Fibroblast of the conjunctiva (primary cell): Measurements from ENCODE around the gene SP5.
"Not testable (repeated sequence)": the region's sequence is repeated elsewhere in the genome, so short reads cannot be mapped to it uniquely, and the experiment has no call there.

Experiments used
- DNase-seq: peaks from one replicate; pipeline ENCODE4 v3.0.0-alpha.2; 2010; ENCODE audit warnings: low read depth

The SP5 gene

GRCh38 chr2:170715062-170715931, at the start of gene SP5:
TSS of gene SP5 (plus strand) at chr2:170715337. CDS start at chr2:170715513, 176 bp downstream.
- no peak for DNase-seq

- DNase-seq: no peak
These were observed 49.4 kb upstream of the SP5 start for GRCh38 chr2:170665743-170666142.

GRCh38 chr2:170669909-170670308, 45.2 kb upstream of the SP5 start:
- no peak for DNase-seq

GRCh38 chr2:170670651-170671050, 44.5 kb upstream of the SP5 start:
- no peak for DNase-seq

GRCh38 chr2:170671079-170671478, 44.1 kb upstream of the SP5 start:
- no peak for DNase-seq

- DNase-seq: not testable (repeated sequence)
These were observed 40.9 kb upstream of the SP5 start for GRCh38 chr2:170674282-170674681.

GRCh38 chr2:170675701-170676100, 39.4 kb upstream of the SP5 start:
- DNase-seq: no peak

- DNase-seq: no peak
These were observed 35.5 kb upstream of the SP5 start for GRCh38 chr2:170679607-170680079.

GRCh38 chr2:170680172-170680941, 34.8 kb upstream of the SP5 start:
- DNase-seq: no peak

- DNase-seq: no peak
These were observed 33.8 kb upstream of the SP5 start for GRCh38 chr2:170681311-170681710.

- no peak for DNase-seq
These were observed 29.5 kb upstream of the SP5 start for GRCh38 chr2:170685591-170685990.

- no peak for DNase-seq
These were observed 25.7 kb upstream of the SP5 start for GRCh38 chr2:170689481-170689880.

GRCh38 chr2:170690640-170691039, 24.5 kb upstream of the SP5 start:
- DNase-seq: no peak

GRCh38 chr2:170694316-170694715, 20.8 kb upstream of the SP5 start:
- DNase-seq: no peak

- no peak for DNase-seq
These were observed 19.4 kb upstream of the SP5 start for GRCh38 chr2:170695521-170696410.

- DNase-seq: no peak
These were observed 18.2 kb upstream of the SP5 start for GRCh38 chr2:170696948-170697347.

- DNase-seq: no peak
These were observed 14.1 kb upstream of the SP5 start for GRCh38 chr2:170701011-170701410.

GRCh38 chr2:170703776-170704476, 11.2 kb upstream of the SP5 start:
- no peak for DNase-seq

- DNase-seq: no peak
These were observed 7.0 kb upstream of the SP5 start for GRCh38 chr2:170707821-170708795.

GRCh38 chr2:170710609-170710979, 4.5 kb upstream of the SP5 start:
- DNase-seq: no peak
